SJSA1 (cell line): ENCODE data around the gene GPC2. TPM values are rescaled to one million over a fixed set of nuclear protein-coding genes. Genes with fewer than 3 reads are reported as not detected.
"Not testable (repeated sequence)": the region's sequence is repeated elsewhere in the genome, so short reads cannot be mapped to it uniquely, and the experiment has no call there.

ENCODE experiments used
- DNase-seq, 2 experiments: peaks; one replicate each; pipeline ENCODE4 v3.0.0-alpha.2; 2015 to 2020; ENCODE audit warnings: low spot score in 2 of 2, low read depth in 1 of 2
- H3K27ac ChIP-seq: fragments of 250-450 bp; sonication (Bioruptor Pico); 2 replicates; pipeline ENCODE4 v1.5.1; 2020; ENCODE audit warnings: mild to moderate bottlenecking, moderate library complexity
- H3K27me3 ChIP-seq: fragments of 250-450 bp; sonication (Bioruptor Pico); replicated peaks from 2 replicates; pipeline ENCODE4 v1.5.1; 2020; ENCODE audit warnings: mild to moderate bottlenecking, moderate library complexity
- H3K36me3 ChIP-seq: fragments of 250-450 bp; sonication (Bioruptor Pico); 2 replicates; pipeline ENCODE4 v1.5.1; 2020; ENCODE audit warnings: mild to moderate bottlenecking
- H3K4me1 ChIP-seq: fragments of 250-450 bp; sonication (Bioruptor Pico); replicated peaks from 2 replicates; pipeline ENCODE4 v1.6.1; 2021; ENCODE audit warnings: mild to moderate bottlenecking
- H3K4me3 ChIP-seq: fragments of 250-450 bp; sonication (Bioruptor Pico); 2 replicates; pipeline ENCODE4 v1.5.1; 2020; ENCODE audit warnings: mild to moderate bottlenecking
- H3K9me3 ChIP-seq: fragments of 250-450 bp; sonication (Bioruptor Pico); replicated peaks from 2 replicates; pipeline ENCODE4 v1.5.1; 2020; ENCODE audit warnings: mild to moderate bottlenecking
- total RNA-seq: library from RNA; depleted of rRNA; stranded (reverse); fragments of >200 nt; shearing (Covaris generic); gene quantifications from 2 replicates; pipeline ENCODE4 v1.2.3, GENCODE V29; 2014

GPC2 gene
- total RNA-seq, 1 experiment from 2014 or later = 4.4 TPM

GRCh38 chr7:100190048-100190711, 13.0 kb upstream of the GPC2 start:
- Histone ChIP-seq H3K4me1 (no peaks in the 10 kb centered on the region), H3K9me3 (no peaks in the 10 kb centered on the region), H3K36me3 (no peaks in the 10 kb centered on the region), H3K4me3 (no peak overlapping the region), H3K27me3 (no peaks in the 10 kb centered on the region), H3K27ac (no peak overlapping the region)
- DNase-seq = no peak

- DNase-seq = no peak
- Histone ChIP-seq H3K27me3 (no peaks in the 10 kb centered on the region), H3K27ac (no peak overlapping the region), H3K36me3 (no peaks in the 10 kb centered on the region), H3K4me3 (no peak overlapping the region), H3K9me3 (no peaks in the 10 kb centered on the region), H3K4me1 (no peaks in the 10 kb centered on the region)
Measured at GRCh38 chr7:100189061-100189460, 11.9 kb upstream of the GPC2 start.

- Histone ChIP-seq H3K4me1 (no peaks in the 10 kb centered on the region), H3K27ac (no peak overlapping the region)
Measured at GRCh38 chr7:100185726-100186125, 8.5 kb upstream of the GPC2 start.

GRCh38 chr7:100183090-100183489, 5.9 kb upstream of the GPC2 start:
- not testable (repeated sequence) for H3K27ac ChIP-seq, H3K27me3 ChIP-seq, H3K4me3 ChIP-seq, H3K9me3 ChIP-seq, H3K36me3 ChIP-seq, DNase-seq, H3K4me1 ChIP-seq

More at GRCh38 chr7:100185726-100186125, 8.5 kb upstream of the GPC2 start:
- Histone ChIP-seq H3K9me3 (no peaks in the 10 kb centered on the region), H3K36me3 (no peaks in the 10 kb centered on the region), H3K27me3 (no peaks in the 10 kb centered on the region), H3K4me3 (no peak overlapping the region)
- no peak for DNase-seq

GRCh38 chr7:100182616-100183015, 5.4 kb upstream of the GPC2 start:
- not testable (repeated sequence) for DNase-seq

GRCh38 chr7:100180084-100180483, 2.9 kb upstream of the GPC2 start:
- H3K27me3 ChIP-seq, H3K27ac ChIP-seq, H3K9me3 ChIP-seq, H3K4me3 ChIP-seq, H3K4me1 ChIP-seq, H3K36me3 ChIP-seq, DNase-seq: not testable (repeated sequence)

More at GRCh38 chr7:100182616-100183015, 5.4 kb upstream of the GPC2 start:
- H3K27ac ChIP-seq, H3K27me3 ChIP-seq, H3K36me3 ChIP-seq, H3K9me3 ChIP-seq, H3K4me3 ChIP-seq, H3K4me1 ChIP-seq: not testable (repeated sequence)

DNA sequence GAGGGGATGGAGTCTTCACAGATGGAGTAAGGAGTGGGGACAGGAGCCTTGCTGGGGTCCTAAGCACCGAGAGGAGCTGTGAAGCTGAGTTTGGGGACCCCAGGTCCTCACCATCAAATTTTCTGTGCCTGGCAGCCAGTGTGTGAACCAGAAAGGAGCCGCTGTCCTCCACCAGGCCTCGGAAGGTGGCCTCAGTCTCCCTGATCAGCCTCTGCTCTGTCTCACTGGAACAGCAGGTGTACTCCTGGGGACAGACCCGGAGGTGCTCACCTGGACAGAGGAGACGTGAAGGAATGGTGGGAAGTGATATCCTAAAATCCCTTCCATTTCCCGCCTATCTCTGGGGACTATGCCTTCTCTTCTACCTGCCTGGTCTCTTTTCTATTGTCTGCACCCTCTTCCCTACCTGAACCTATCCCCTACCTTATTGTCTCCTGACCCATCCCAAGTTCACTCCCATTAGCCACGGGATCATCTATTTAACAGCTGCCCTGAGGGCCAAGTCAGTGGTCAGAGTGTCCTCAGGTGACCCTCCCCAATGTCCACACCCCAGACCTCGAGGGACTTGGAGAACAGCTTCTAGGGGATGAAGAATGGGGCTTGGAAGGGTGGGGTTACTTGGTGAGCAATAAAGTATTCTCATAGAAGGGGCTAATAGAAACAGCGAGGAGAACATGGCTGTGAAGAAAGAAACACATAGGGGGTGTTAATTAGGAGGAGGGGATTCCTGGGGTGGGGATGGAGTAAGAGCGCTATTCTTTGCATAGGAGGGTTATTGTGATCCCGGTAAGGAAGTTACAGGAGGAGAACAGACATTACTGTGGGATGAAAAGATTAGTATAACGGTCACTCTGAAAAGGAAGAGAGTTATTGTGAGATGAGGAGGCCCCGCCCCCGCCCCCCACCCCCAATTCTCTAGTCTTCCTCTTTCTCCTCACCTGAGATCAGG, 811 bp downstream of the GPC2 start:
- no peak overlapping the region for H3K27ac ChIP-seq
- no peaks in the 10 kb centered on the region for H3K36me3 ChIP-seq
- no peaks in the 10 kb centered on the region for H3K27me3 ChIP-seq
- H3K4me1 ChIP-seq = peaks cover 5% of the 10 kb centered on the region
- no peak for DNase-seq
- H3K9me3 ChIP-seq = peaks cover 4% of the 10 kb centered on the region; the same call in 1 of the 2 replicates
- H3K4me3 ChIP-seq = peak overlapping the region; percentile 47

DNA sequence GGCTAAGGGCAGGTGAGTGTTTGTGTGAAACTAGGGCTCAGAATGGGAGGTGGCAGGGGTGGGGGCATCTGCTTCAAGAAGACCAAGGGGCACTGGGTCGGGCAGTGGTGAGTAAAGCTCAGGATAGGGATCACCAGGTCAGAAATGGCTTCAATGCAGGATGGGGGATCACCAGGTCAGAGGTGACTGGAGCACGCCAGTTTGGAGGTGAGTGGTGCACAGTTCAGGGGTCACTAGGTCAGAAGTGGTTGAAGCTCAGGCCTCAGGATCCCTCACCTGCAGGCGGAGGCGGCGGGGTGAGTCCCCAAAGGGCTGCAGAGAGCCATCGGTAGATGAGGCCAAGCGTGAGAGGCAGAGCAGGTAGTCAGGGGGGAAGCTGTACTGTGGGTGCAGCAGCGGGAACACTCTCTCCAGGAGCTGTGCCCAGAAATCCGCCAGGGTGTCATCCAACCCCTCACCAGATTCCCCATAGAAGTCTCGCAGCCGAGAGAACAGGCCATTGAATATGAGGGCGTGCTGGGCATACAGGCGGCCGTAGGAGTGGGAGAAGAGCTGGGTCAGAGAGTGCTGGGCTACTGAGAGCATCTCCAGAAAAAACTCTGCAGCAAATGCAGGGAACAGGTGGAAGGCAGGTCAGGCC, 1.8 kb downstream of the GPC2 start:
- Histone ChIP-seq H3K9me3 (peaks cover 4% of the 10 kb centered on the region; the same call in 1 of the 2 replicates), H3K27ac (no peak overlapping the region), H3K36me3 (no peaks in the 10 kb centered on the region), H3K4me1 (peaks cover 5% of the 10 kb centered on the region), H3K27me3 (no peaks in the 10 kb centered on the region), H3K4me3 (no peak overlapping the region)
- DNase-seq = no peak

DNA sequence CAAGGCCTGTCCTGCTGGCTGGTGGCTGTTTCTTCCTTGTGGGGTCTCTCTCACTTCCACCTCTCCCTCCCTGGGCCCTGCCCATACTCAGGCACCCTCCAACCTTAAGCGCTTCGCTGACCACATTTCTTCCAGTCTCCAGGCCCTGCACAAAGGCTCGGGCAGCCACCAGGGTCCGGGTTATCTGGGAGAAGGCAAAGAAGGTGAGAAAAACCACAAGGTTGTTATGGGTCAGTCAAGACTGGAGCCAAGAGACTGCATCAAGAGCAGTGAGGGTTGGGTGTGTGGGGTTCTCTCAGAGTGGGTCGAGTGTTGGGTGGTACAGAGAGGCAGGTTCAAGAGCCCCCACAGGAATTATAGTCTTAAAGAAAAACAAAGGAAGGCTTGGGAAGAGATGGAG, 2.6 kb downstream of the GPC2 start:
- Histone ChIP-seq H3K4me1 (peaks cover 5% of the 10 kb centered on the region), H3K27me3 (no peaks in the 10 kb centered on the region), H3K4me3 (no peak overlapping the region), H3K27ac (no peak overlapping the region), H3K36me3 (no peaks in the 10 kb centered on the region), H3K9me3 (peaks cover 4% of the 10 kb centered on the region; the same call in 1 of the 2 replicates)
- DNase-seq = no peak

DNA sequence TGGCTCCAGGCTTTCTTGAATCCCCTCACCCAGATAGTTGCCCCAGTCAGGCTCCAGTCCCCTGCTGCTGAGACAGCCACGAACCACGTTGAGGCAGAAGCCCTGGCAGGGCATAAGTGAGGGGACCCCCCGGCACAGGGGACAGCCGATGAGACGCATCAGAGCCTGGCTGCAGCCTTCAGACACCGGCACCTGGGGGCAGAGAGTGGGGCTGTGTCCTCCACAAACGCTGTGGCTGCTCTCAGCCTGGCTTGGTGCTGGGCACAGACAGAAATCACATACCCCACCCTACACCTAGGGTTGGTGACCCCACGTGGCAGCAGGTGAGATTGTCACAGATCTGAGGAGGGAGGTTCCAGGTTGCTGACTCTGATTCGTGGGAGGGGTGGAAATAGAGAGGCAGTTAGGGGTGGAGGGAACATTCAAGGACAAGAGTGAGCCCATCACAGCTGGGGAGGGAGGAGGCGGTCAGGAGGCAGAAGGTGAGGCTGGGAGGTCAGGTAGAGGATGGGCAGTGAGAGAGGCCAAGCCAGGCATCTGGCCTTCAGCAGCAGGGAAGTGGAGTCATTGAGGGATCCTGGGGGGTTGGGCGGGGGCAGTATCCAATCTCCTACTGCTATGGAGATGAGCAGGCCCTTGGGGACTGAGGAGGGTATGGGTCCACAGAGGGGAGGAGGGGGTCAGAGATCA, 3.2 kb downstream of the GPC2 start:
- no peak overlapping the region for H3K4me3 ChIP-seq

DNA sequence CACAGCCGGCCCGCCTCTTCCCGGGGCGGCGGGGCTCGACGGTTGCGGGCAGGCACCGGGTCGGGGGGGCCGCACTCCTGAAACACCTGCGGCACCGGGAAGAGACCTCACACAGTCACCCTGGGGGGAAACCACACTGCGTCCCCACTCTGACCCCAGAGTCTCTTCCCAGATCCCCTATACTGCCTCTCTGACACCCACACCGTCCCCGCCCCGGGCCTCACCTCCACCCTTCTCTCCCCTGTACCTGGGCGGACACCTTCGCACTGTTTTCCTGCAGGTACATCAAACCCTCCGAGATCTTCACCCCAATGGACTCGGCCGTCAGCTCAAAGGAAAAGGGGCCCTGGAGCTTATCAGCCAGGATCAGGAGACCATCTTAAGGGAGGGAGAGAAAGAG, 5.3 kb downstream of the GPC2 start:
- Histone ChIP-seq H3K27me3 (no peaks in the 10 kb centered on the region), H3K27ac (no peak overlapping the region), H3K4me1 (peaks cover 13% of the 10 kb centered on the region), H3K9me3 (no peaks in the 10 kb centered on the region), H3K36me3 (no peaks in the 10 kb centered on the region), H3K4me3 (no peak overlapping the region)
- DNase-seq = no peak

More for the DNA sequence above, 3.2 kb downstream of the GPC2 start:
- Histone ChIP-seq H3K27me3 (no peaks in the 10 kb centered on the region), H3K27ac (no peak overlapping the region), H3K36me3 (no peaks in the 10 kb centered on the region), H3K9me3 (peaks cover 4% of the 10 kb centered on the region; the same call in 1 of the 2 replicates), H3K4me1 (peaks cover 5% of the 10 kb centered on the region)
- no peak for DNase-seq

DNA sequence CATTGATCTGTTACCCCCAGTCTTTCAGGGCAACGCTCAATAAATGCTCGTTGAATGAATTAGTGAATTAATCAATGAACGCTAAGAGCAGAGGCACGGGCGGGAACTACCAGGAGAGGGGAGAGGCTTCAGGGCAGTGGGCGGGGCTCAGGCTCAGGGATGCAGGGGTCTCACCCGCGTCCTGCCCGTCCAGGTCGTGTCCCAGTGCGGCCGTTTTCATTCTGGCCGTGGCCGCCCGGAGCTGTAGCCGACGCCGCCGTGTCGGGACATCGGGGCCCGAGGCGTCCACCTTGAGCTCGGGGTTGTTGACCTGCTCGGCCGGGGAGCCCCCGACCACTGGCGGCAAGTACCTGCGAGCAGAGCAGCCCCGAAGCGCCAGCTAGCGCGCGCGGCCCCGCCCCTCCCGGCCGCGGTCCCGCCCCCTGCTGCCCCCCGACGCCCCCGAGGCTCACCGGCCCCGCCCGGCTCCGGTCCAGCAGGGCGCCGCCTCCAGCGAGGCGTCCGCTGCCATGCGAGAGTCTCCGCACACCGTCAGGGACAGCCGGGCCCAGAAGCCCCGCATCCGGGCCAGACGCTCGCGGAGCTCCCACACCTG, 6.0 kb downstream of the GPC2 start:
- peaks cover 13% of the 10 kb centered on the region for H3K4me1 ChIP-seq
- H3K36me3 ChIP-seq = no peaks in the 10 kb centered on the region
- H3K4me3 ChIP-seq = no peak overlapping the region
- no peak overlapping the region for H3K27ac ChIP-seq
- no peaks in the 10 kb centered on the region for H3K9me3 ChIP-seq
- no peak for DNase-seq
- H3K27me3 ChIP-seq = no peaks in the 10 kb centered on the region
